Suprapubic skin (tissue), 4 donors: ENCODE measurements around the gene ZKSCAN4. TPM values are rescaled to one million over a fixed set of nuclear protein-coding genes. Genes with fewer than 3 reads are reported as not detected.

Source experiments
- DNase-seq, 2 donors: peaks; one replicate each; pipeline ENCODE4 v3.0.0-alpha.2; 2019; ENCODE audit warnings: low spot score in 2 of 2
- H3K27ac ChIP-seq: fragments of 200-600 bp; sonication (generic); one replicate; pipeline ENCODE4 v1.5.1; 2019
- H3K27me3 ChIP-seq: fragments of 200-600 bp; sonication (generic); one replicate; pipeline ENCODE4 v1.5.1; 2019
- H3K36me3 ChIP-seq: fragments of 200-600 bp; sonication (generic); one replicate; pipeline ENCODE4 v1.5.1; 2019
- H3K4me1 ChIP-seq: fragments of 200-600 bp; sonication (generic); one replicate; pipeline ENCODE4 v1.5.1; 2019
- H3K4me3 ChIP-seq: fragments of 200-600 bp; sonication (generic); one replicate; pipeline ENCODE4 v1.5.1; 2019; ENCODE audit warnings: mild to moderate bottlenecking
- H3K9me3 ChIP-seq: fragments of 200-600 bp; sonication (generic); one replicate; pipeline ENCODE4 v1.5.1; 2019
- EP300 ChIP-seq: sonication (generic); formaldehyde crosslinking; IDR thresholded peaks from one replicate; pipeline ENCODE4 v1.6.1; 2017; ENCODE audit warnings: antibody characterized with exemption
- POLR2A ChIP-seq, 2 donors: fragments of 450-650 bp; IDR thresholded peaks; one replicate each; pipeline ENCODE4 v1.6.1; 2017; ENCODE audit warnings: antibody characterized with exemption in 2 of 2, mild to moderate bottlenecking in 2 of 2, moderate library complexity in 2 of 2
- POLR2AphosphoS5 ChIP-seq, 3 donors: sonication (generic); formaldehyde crosslinking; IDR thresholded peaks; one replicate each; pipeline ENCODE4 v1.6.1; 2017; ENCODE audit warnings: antibody characterized with exemption in 3 of 3
- WGBS: methylation state at CpG from one replicate; pipeline ENCODE4 v1.1.5; 2018; 5-methylcytosine and 5-hydroxymethylcytosine counted together
- total RNA-seq, 4 donors: library from RNA; depleted of rRNA; stranded (reverse); fragments of >200 nt; gene quantifications; one replicate each; pipeline ENCODE4 v1.1.0, GENCODE V29; 2016
- TF ChIP-seq, protein P1 (sequence below), 2 donors: fragments of 200-600 bp in 1 of 2; fragments of 450-650 bp in 1 of 2; sonication (generic) in 1 of 2; IDR thresholded peaks; one replicate each; pipeline ENCODE4 v1.5.1; 2016 to 2019; ENCODE audit warnings: antibody characterized with exemption in 2 of 2, mild to moderate bottlenecking in 1 of 2, moderate library complexity in 1 of 2

The ZKSCAN4 gene
- total RNA-seq, 4 donors from 2014 or later = 1.2 to 5.0 (median 3.0) TPM

DNA sequence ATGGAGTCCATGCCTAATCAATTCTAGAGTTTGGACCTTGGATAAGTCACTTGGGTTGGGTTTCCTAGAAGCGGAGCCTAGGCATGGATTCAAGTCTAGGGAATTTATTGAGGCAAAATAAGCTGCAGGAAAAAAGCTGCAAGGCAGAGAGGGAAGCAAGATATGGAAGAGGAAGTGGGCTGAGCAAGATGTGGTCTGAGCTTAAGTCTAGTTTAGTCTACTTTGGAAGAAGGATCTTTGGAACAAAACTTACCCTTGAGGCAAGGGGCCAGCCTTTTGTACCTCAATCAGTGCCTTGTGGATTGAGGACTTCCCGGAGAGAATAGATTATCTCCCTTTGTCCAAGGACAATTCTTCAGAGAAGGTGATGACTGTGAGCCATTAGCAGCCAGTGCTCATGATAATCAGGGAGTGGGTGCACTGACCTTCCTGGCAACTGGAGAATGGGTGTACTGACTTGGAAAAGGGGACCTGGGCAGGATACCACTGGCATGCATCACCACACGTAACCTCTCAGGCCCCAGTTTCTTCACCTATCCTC is 16.1 kb downstream of the ZKSCAN4 start:
- H3K9me3 ChIP-seq = no peaks in the 10 kb centered on the region
- H3K36me3 ChIP-seq = peaks cover 36% of the 10 kb centered on the region
- no peaks in the 10 kb centered on the region for H3K4me1 ChIP-seq
- no peak overlapping the region for H3K27ac ChIP-seq
- WGBS = 91% methylated on average over 3 of the region's 3 CpGs
- no peaks in the 10 kb centered on the region for H3K27me3 ChIP-seq
- H3K4me3 ChIP-seq = no peak overlapping the region
- no peak for DNase-seq
- TF ChIP-seq POLR2A (IDR thresholded peaks at IDR 0.05) (no peak), EP300 (no peak), POLR2AphosphoS5 (IDR thresholded peaks at IDR 0.05) (no peak)
- TF ChIP-seq, protein P1, sequence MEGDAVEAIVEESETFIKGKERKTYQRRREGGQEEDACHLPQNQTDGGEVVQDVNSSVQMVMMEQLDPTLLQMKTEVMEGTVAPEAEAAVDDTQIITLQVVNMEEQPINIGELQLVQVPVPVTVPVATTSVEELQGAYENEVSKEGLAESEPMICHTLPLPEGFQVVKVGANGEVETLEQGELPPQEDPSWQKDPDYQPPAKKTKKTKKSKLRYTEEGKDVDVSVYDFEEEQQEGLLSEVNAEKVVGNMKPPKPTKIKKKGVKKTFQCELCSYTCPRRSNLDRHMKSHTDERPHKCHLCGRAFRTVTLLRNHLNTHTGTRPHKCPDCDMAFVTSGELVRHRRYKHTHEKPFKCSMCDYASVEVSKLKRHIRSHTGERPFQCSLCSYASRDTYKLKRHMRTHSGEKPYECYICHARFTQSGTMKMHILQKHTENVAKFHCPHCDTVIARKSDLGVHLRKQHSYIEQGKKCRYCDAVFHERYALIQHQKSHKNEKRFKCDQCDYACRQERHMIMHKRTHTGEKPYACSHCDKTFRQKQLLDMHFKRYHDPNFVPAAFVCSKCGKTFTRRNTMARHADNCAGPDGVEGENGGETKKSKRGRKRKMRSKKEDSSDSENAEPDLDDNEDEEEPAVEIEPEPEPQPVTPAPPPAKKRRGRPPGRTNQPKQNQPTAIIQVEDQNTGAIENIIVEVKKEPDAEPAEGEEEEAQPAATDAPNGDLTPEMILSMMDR (IDR thresholded peaks at IDR 0.05) = no peak

DNA sequence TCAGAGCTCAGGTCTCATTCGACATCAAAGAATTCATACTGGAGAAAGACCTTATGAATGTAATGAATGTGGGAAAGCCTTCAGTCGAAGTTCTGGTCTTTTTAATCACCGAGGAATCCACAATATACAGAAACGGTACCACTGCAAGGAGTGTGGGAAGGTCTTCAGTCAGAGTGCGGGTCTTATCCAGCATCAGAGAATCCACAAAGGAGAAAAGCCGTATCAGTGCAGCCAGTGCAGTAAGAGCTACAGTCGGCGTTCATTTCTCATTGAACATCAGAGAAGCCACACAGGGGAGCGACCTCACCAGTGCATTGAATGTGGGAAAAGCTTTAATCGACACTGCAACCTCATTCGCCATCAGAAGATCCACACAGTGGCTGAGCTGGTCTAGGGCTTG is 19.3 kb downstream of the ZKSCAN4 start:
- Histone ChIP-seq H3K27ac (no peak overlapping the region), H3K4me3 (no peak overlapping the region), H3K4me1 (no peaks in the 10 kb centered on the region), H3K9me3 (no peaks in the 10 kb centered on the region), H3K27me3 (no peaks in the 10 kb centered on the region), H3K36me3 (peaks cover 62% of the 10 kb centered on the region)
- no peak for TF ChIP-seq POLR2A (IDR thresholded peaks at IDR 0.05)
- no peak for TF ChIP-seq POLR2AphosphoS5 (IDR thresholded peaks at IDR 0.05)
- TF ChIP-seq, protein P1 (IDR thresholded peaks at IDR 0.05) = no peak
- TF ChIP-seq EP300 = no peak
- WGBS = 92% methylated on average over 11 of the region's 11 CpGs
- no peak for DNase-seq

DNA sequence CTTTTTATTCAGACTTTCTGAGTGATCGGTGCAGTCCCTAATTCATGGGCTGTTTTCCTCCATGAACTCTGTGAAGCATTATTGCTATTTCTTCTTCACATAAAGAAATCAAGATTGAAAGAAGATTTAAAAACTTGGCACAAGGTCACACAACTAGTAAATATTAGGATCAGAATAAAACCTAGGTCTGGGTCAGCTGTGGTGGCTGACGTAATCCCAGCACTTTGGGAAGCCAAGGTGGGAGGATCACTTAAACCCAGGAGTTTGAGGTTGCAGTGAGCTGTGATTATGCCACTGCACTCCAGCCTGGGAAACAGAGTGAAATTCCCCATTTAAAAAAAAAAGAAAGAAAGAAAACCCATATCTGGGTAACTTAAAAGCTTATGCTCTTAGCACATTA is 25.6 kb downstream of the ZKSCAN4 start:
- WGBS = 89% methylated on average over 2 of the region's 2 CpGs
- H3K4me3 ChIP-seq = no peak overlapping the region
- H3K27me3 ChIP-seq = peaks cover 18% of the 10 kb centered on the region
- DNase-seq = no peak
- H3K4me1 ChIP-seq = peaks cover 22% of the 10 kb centered on the region
- H3K9me3 ChIP-seq = no peaks in the 10 kb centered on the region
- TF ChIP-seq POLR2A (IDR thresholded peaks at IDR 0.05) (no peak), POLR2AphosphoS5 (IDR thresholded peaks at IDR 0.05) (no peak), EP300 (no peak)
- TF ChIP-seq, protein P1 (IDR thresholded peaks at IDR 0.05) = no peak
- H3K36me3 ChIP-seq = peaks cover 37% of the 10 kb centered on the region
- H3K27ac ChIP-seq = no peak overlapping the region

DNA sequence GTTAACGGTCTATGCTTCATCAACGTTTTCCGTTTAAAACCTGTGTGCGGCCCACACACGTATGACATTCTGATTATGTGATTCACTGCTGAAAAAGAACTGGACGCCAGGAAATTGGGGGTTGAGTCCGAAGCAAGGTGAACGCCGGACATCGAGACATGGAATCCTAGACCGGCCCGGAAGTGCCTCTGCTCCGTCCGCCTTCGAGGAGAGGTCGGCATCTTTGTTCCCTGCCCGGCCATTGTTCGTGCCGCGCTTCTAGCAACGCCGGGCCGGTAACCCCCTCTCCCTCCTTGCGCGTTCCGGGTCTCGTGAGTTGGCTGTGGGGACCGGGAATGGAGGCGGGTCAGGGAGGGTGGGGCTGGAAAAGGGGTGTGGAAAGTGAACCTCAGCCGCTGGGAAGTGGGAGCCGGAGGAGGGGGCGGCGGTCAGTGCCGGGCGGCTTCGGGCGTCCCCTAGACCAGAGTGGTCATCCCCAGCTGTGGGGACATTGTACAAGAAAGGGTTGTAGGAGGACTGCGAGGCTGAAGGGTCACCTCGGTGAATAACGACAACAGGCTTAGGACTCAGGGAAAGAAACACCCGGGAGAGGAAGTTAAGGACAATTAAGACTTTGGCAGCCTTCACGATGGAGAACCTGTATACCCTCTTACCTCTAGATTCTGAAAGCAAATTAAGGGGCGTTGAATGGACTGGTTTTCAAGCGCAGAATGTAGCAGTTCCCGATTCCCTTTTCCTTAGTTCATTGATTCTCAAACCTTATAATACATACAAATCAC is 26.8 kb downstream of the ZKSCAN4 start, which contains the start of gene ZSCAN9:
ZSCAN9 (plus strand) TSS at position 220 of the 779 bp plus-strand sequence. CDS start 1,810 bp downstream, outside the sequence.
- peak; percentile 91 to 92 for DNase-seq
- TF ChIP-seq, protein P1 (IDR thresholded peaks at IDR 0.05) = no peak
- peak in 2 of 3 donors; percentile 20 to 65 for TF ChIP-seq POLR2AphosphoS5 (IDR thresholded peaks at IDR 0.05)
- H3K4me3 ChIP-seq = peak within 1 kb of the TSS; percentile 84
- H3K4me1 ChIP-seq = peaks cover 22% of the 10 kb centered on the region
- no peaks in the 10 kb centered on the region for H3K9me3 ChIP-seq
- 3% methylated on average over 42 of the region's 45 CpGs for WGBS
- H3K27me3 ChIP-seq = peaks cover 28% of the 10 kb centered on the region
- H3K27ac ChIP-seq = peak within 1 kb of the TSS; percentile 66
- H3K36me3 ChIP-seq = peaks cover 25% of the 10 kb centered on the region
